Hematopoietic multipotent progenitor cell treated with erythropoietin and hydrocortisone succinate and interleukin-3 and kit ligand, for 4 days (in vitro differentiated cells): ENCODE data around the gene CAPN7.
A peak's percentile ranks its signal among the peaks of the same experiment; 100 is the strongest.

Experiments
- DNase-seq: peaks from one replicate; pipeline ENCODE4 v3.0.0-alpha.2; 2015

Gene CAPN7

DNA sequence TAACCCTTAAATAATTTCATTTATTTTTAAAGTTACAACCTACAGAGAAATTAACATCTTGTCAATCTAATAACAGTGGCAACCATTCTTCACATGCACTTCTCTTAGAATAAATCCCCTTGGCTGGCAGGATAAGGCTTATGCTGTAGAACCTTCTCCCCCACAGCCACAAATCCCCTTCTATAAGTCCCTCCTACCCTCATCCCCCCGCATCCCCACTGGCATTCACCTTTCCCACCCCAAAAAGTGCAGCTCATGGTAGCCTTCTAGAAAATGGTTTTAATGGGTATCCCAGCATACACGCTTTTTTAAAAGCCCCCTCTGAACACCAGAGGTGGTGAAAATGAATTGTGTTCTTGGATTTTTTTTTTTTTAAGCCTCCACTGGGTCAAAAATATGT, 49.2 kb downstream of the CAPN7 start:
- no peak for DNase-seq

GRCh38 chr3:15256861-15257341, 50.9 kb downstream of the CAPN7 start:
- no peak for DNase-seq

DNA sequence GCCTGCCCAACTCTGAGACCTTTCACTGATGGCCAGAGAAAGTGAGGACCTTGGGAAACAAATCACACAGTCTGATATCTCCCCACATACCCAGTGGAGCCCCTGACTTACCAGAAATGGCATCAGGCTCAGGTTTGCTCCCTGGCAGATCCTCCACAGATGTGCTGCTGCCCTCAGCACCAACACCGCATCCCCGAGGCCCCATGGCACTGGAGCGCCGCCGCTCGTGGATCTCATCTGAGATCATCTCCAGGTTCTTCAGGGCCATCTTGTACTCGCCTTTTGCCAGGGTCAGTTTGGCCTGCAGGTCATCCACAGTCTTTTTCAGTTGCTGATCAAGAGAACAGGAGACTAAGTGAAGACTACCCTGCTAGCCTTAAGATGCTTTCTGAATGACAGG, 52.7 kb downstream of the CAPN7 start:
- no peak for DNase-seq

GRCh38 chr3:15260531-15260930, 54.5 kb downstream of the CAPN7 start:
- no peak for DNase-seq

- DNase-seq, result no peak
These were observed 55.2 kb downstream of the CAPN7 start for GRCh38 chr3:15261274-15261673.

DNA sequence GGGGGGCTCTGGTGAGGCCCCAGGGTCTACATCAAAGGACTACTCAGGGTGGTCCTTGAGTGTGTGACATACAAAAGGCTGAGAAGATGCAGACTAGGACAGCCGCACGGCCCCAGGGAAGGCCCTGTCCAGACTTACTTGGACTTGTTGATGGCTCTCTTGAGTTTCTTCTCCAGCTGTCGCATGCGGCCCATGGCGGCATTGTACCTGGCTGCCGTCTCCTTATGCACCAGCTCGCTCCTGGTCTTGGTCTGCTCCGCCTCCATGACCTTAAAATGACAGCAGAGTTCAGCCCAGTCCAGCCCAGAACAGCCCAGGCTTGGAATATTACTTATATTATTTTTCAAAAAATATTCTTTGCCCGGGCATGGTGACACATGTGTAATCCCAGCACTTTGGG, 56.0 kb downstream of the CAPN7 start:
- no peak for DNase-seq

DNA sequence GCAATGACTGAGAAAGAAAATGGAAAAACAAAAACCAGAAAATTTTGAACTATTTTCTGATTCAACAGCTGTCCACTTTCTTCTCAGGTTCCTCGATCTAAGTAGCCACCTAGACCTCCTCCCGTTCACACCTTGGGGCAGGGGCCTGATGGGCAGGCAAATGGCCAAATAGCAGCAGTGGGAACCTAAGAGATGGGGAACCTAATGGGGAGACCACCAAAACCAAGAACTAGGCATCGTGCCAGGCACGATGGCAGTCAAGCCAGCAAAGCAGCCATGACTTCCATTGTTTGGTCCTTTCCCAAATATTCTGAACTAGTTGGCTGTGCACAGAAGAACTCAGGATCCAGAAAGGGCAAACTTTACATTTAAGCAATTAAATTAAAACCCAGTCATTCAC, 57.1 kb downstream of the CAPN7 start:
- no peak for DNase-seq

- DNase-seq, result no peak
These were observed 57.9 kb downstream of the CAPN7 start for GRCh38 chr3:15263926-15264325.

- no peak for DNase-seq
These were observed 58.4 kb downstream of the CAPN7 start for GRCh38 chr3:15264486-15264885.

- DNase-seq, result no peak
These were observed 59.8 kb downstream of the CAPN7 start for GRCh38 chr3:15265655-15266509.

- DNase-seq, result peak; percentile 81
These were observed 60.7 kb downstream of the CAPN7 start for GRCh38 chr3:15266510-15267376.

GRCh38 chr3:15267502-15267901, 61.5 kb downstream of the CAPN7 start:
- DNase-seq, result no peak

DNA sequence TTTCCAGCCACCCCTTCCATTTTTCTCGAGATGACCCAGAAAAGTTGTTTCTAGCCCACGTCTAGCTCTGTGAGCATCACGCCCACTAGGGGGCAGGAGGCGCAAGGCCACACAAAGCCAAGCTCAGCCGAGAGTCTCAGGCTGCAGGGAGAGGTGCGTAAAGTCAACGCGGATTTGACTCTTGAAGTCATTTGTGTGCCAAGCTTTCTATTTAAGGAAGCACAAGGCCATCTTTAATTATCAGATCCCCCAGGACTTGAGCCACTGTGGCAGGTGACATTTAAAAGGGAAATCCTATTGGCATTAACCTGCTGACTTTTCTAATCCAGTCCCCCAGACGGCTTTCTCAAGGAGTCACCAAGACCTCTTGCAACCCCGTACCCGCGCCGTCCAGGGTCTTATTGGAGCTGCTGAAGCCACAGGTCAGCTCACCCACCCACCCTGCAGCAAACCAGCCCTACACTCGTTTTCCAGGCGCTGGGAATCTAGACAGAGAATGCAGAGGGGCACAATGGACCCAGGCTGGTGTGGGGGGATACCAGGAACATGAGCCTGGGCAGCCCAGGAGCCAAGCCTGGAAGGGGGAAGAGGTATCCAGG, 62.1 kb downstream of the CAPN7 start:
- DNase-seq, result peak; percentile 96

DNA sequence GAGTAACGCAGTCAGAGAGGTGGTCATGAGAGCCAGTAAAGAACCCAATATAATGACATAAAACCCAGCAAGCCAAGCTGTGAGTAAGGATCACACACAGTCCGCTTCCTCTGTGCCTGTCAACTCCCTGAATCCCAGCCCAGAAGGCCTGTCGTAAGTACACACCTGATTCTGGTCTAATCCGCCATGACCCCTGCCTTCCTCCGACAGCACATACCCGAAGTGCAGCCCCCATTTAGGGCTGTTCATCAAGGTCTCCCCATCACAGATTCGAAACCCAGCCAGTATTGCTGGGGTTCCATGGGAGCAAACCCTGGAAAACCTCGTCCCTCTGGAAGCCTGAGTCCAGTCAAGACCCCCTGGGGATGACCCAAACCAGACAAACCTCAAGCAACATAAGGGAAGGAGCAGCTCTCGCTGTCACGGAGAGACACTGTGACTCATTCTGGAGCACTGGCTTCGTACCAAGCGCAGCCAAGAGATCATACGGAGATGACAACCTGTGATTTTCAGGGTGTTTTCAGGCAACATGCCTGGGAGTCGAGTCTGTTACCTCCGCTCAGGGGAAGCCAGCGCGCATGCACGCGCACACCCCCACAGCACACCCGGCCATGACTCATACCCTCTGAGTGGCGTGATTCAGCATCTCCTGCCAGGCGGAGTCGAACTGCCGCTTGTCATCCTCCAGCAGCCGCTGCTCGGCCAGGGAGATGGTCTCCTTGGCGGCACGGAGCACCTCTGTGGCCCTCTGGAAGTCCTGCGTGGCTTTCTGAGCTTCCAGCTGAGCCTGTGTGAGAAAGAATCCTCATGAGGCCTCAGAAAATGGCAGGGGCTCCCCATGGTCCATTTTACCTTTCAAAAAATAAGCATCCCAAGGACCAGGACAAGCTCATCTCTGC, 63.3 kb downstream of the CAPN7 start:
- DNase-seq, result peak; percentile 96

GRCh38 chr3:15271030-15271429, 65.0 kb downstream of the CAPN7 start:
- no peak for DNase-seq

DNA sequence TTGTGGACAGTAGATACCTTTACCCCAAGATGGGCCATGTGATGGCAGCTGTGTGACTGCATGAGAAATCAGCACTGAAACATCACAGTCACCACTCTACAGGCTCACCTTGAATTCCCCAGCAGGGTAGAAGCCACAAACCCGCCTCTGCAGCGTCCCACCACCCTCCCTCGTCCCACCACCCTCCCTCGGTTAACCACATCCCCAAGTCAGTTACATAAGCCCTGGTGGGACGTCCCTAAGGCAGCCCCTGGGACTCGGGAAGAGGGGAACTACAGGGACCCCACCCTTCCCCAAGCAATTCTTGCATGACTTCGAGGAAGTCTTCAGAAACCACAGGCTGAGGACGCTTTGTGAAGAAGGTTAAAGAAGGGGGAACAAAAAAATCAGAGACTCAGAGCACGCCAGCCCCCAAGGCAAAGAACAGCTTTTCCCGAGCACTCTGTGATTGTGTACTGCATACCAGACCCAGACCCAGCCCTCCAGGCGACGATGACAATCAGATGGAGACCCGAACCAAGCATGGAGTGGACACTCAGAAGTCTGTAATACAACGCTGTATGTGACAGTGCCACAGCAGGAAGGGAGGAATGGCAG, 65.8 kb downstream of the CAPN7 start:
- peak; percentile 93 for DNase-seq

DNA sequence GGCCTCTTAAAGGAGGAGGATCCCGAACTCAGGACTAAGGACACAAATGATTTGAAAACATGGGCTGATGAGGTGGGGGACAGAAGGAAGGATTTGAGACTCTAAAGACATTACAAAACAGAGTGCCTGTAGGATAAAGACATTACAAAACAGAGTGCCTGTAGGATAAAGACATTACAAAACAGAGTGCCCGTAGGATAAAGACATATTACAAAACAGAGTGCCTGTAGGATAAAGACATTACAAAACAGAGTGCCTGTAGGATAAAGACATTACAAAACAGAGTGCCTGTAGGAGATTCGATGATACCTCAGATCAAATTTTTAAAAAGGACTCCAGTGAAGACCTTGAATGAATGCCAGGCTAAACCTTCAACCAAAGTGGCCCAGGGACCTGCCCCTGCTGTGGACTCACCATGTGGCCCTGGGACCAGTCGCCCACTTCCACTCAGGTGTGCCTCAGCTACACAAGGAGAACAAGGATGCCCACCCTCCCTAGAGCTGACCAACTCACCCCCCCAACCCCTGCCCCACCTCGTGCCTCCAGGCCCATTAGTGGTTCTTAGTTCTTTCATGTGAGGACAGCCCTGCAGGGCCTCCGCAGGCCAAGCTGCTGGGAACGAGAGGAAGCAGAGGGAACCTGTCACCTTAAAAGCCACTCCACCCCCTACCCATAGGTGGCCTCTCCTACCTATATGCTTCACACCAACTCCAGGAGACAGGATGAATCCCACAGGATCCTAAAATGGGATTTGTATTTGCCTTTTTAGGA, 66.6 kb downstream of the CAPN7 start:
- DNase-seq, result no peak

GRCh38 chr3:15273227-15273626, 67.2 kb downstream of the CAPN7 start:
- DNase-seq, result peak; percentile 48

DNA sequence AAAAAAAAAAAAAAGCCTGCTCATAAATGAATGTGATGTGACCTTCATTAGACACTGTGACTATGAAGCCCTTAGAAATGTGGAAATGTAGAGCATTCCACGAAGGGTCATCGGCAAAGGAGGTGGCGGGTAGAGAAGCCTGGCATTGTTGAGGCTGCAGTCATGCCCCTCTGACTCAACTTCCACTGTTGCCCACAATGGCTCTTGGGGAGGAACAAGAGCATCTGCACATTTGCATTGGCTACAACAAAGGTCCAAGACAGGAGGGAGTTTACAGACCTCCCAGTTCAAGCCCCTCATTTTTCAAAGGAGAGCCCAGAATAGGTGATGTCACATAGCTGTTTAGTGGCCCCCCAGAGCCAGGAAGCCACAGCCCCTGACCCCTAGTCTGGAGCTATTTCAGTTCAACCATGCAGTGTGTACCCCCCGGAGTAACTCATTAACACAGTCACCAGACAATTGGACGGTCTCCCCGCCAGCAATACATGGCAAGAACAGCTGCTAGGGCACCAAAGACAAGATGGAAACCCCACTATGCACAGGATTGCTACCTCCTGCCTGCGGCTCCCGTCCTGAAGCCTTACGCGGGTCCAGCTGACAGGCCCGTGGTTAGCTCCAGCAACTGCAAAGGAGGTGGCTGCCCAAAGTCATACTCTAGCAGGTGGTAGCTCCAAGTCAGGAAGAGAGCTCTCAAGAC, 70.1 kb downstream of the CAPN7 start:
- DNase-seq, result no peak

- no peak for DNase-seq
These were observed 71.9 kb downstream of the CAPN7 start for GRCh38 chr3:15277861-15278500.
